Measurements from ENCODE around the gene ASCL5.

GRCh38 chr1:201115390-201115937 is 11.5 kb downstream of the ASCL5 start:
- TF ChIP-seq POLR2A (IDR thresholded peaks at IDR 0.05; ENCODE audit: low read length) (no peak), GATA1 (IDR thresholded peaks at IDR 0.05; ENCODE audit: low read depth, low read length) (no peak)

Measured in erythroblast (primary cell).